ENCODE measurements around the gene GTF3C2. TPM values are rescaled to one million over a fixed set of nuclear protein-coding genes. Genes with fewer than 3 reads are reported as not detected.

GTF3C2 gene
- total and polyA plus RNA-seq, 2 of the 13 experiments (the other 11 are each of a cell fraction or from before 2014, with no cell fraction given), result 77.5 to 130 TPM

- TF ChIP-seq ZBTB33 (CRISPR knock-in tag; IDR thresholded peaks at IDR 0.05) (peak; percentile 67; the same call in 1 of the 2 replicates), ZFP36L1 (CRISPR knock-in tag; IDR thresholded peaks at IDR 0.05) (no peak), NFAT5 (CRISPR knock-in tag; IDR thresholded peaks at IDR 0.05) (no peak), ZNF180 (CRISPR knock-in tag; IDR thresholded peaks at IDR 0.05; ENCODE audit: borderline replicate concordance, low read depth) (no peak), ZNF350 (CRISPR knock-in tag; IDR thresholded peaks at IDR 0.05; ENCODE audit: borderline replicate concordance, low read depth) (no peak), SOX5 (CRISPR knock-in tag; IDR thresholded peaks at IDR 0.05; ENCODE audit: borderline replicate concordance) (no peak), PRDM10 (CRISPR knock-in tag; IDR thresholded peaks at IDR 0.05; ENCODE audit: low read depth) (no peak), SAFB2 (CRISPR knock-in tag; IDR thresholded peaks at IDR 0.05; ENCODE audit: borderline replicate concordance, low read depth) (0 out of 2 replicates have a peak, but pooled peaks have one; percentile 46), HDAC2 (CRISPR knock-in tag; IDR thresholded peaks at IDR 0.05) (no peak), BCL3 (CRISPR knock-in tag; IDR thresholded peaks at IDR 0.05) (no peak), HOXA3 (CRISPR knock-in tag; IDR thresholded peaks at IDR 0.05) (peak; percentile 13; the same call in 1 of the 2 replicates), CENPT (CRISPR knock-in tag; IDR thresholded peaks at IDR 0.05; ENCODE audit: low read depth) (no peak)
Measured at GRCh38 chr2:27377618-27378095, 21.1 kb upstream of the GTF3C2 start (continued).
